Measurements from ENCODE around the gene TNNT3. TPM values are rescaled to one million over a fixed set of nuclear protein-coding genes. Genes with fewer than 3 reads are reported as not detected.

Gene TNNT3
- total RNA-seq, 3 donors from 2014 or later: 0.72 to 2.7 TPM; not detected in 1

DNA sequence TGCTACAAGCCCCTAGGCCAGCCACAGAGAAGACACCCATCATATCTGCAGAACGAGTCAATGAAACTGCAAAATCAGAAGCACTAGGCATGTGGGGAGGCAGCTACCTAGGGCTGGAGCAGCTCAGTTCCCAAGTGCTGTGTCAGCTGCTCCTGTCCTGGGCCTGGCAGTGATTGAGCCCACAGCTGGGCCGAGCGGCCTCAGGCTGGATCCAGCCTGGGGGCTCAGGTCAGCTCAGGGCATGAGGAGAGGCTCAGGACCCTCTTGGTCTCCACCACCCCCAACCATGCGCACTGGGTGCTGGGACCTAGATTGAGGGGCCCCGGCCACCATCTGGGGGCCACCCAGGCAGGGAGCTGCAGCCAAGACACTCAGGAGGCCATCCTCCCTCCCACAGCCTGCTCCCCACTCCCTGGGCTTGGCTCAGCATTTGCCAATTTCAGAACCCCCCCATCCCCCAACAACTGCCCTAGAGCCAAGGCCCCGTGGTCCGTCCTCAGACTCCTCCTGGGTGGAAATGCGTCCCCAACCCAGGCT lies 2.4 kb upstream of the TNNT3 start:
- H3K9me3 ChIP-seq: no peaks in the 10 kb centered on the region
- peak; percentile 25 for ATAC-seq
- DNase-seq: no peak
- no peaks in the 10 kb centered on the region for H3K4me1 ChIP-seq (ENCODE audit: low read depth)
- no peak overlapping the region for H3K4me3 ChIP-seq
- intact Hi-C loops (cut with DNase I, micrococcal nuclease): loop anchor here (1.0 to 2.0 kb wide), 2 partner anchors 24 kb away; no protein-coding TSS in a partner anchor
- H3K36me3 ChIP-seq (ENCODE audit: low read depth): no peaks in the 10 kb centered on the region
- TF ChIP-seq, protein P1, sequence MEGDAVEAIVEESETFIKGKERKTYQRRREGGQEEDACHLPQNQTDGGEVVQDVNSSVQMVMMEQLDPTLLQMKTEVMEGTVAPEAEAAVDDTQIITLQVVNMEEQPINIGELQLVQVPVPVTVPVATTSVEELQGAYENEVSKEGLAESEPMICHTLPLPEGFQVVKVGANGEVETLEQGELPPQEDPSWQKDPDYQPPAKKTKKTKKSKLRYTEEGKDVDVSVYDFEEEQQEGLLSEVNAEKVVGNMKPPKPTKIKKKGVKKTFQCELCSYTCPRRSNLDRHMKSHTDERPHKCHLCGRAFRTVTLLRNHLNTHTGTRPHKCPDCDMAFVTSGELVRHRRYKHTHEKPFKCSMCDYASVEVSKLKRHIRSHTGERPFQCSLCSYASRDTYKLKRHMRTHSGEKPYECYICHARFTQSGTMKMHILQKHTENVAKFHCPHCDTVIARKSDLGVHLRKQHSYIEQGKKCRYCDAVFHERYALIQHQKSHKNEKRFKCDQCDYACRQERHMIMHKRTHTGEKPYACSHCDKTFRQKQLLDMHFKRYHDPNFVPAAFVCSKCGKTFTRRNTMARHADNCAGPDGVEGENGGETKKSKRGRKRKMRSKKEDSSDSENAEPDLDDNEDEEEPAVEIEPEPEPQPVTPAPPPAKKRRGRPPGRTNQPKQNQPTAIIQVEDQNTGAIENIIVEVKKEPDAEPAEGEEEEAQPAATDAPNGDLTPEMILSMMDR (IDR thresholded peaks at IDR 0.05): no peak

DNA sequence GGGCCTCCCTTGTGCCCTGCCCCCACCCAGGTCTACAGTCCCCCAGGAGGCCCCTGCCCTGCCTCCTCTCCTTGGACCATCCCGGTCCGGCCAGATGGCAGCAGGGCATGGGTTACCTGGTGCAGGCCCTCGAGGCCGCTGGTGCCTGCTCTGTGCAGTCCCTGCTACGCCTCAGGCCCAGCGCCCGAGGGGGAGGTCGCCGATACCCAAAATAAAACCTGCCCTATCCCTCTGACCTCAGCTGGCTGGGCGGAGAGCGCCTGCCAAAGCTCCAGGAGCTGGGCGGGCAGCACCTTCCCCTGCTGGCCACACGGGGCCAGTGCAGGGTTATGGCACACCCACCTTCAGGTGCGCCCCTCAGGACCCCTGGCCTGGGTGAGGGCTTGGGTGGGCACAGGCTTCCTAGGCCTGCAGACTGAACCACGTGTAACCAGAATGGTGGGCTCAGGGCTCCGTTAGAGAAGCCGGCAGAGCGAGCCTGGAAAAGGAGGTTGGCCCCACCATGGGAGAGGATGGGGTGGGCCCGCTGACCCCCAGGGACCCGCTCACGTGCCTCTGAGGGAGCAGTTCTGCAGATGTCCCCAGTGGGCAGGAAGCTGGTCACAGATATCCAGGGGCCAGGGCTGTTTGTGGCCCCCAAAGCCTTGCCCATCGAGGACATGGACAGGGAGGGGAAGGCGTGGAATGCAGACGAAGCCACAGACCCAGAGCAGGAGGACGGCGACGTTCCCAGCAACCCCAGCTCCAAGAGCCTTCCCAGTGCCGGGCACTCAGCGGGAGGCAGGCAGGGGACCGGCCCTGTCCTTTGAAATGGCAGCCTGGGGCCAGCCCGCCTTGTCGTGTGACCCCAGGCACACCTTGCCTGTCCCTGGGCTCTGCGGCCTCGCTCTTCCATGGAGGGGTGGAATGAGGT lies 1.7 kb upstream of the TNNT3 start:
- Histone ChIP-seq H3K4me3 (no peak overlapping the region), H3K36me3 (ENCODE audit: low read depth) (no peaks in the 10 kb centered on the region), H3K9me3 (no peaks in the 10 kb centered on the region), H3K4me1 (ENCODE audit: low read depth) (no peaks in the 10 kb centered on the region)
- ATAC-seq (peak; percentile 42), DNase-seq (peak in 1 of 3 donors; percentile 51)
- intact Hi-C loops (cut with DNase I, micrococcal nuclease): loop anchor here in 1 of 2 donors (2.0 kb wide), 1 partner anchor 25 kb away; no protein-coding TSS in a partner anchor
- TF ChIP-seq, protein P1 (IDR thresholded peaks at IDR 0.05): peak; percentile 20

DNA sequence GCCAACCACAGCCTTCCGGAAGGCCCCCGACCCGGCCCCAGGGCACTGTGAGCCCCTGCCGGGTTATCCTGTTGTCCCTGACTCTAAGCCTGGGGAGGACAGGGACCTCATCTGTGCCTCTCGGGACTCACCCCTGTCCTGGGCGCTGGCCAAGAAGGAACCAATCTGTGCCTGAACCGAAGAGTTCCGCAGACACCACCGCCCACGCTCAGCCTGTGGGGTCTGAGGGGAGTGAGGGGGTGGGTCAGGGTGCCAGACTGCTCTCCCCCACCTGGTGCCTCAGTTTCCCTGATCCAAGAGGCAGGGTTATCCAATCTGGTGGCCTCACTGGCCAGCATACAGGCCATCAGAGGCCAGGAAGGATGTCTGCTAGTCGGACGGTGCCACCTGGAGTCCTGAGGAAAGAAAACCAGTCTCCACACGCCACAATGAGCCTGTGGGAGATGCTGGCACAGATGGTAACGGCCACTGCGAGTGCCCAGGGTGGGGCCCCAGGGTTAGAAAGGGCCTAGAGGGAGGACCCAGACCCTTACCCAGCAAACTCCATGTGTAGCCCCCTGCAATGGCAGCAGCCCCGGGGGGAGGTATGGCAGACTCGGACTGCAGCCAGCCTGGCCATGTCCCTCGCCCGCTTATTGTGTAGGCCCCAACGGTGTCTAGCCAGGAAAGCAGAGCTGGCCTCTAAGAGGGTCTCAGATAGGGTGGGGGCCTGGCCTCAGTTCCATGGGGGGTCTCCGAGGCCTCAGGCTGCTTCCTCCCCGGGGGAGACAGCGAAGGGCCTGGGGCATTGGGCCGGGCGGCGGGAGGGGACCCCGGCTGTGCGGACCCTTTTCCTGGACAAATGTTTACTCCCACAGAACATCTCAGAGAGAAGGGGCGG lies 827 bp upstream of the TNNT3 start:
- H3K4me3 ChIP-seq: no peak overlapping the region
- H3K9me3 ChIP-seq: no peaks in the 10 kb centered on the region
- TF ChIP-seq, protein P1 (IDR thresholded peaks at IDR 0.05): no peak
- DNase-seq: no peak
- H3K4me1 ChIP-seq (ENCODE audit: low read depth): no peaks in the 10 kb centered on the region
- no peak for ATAC-seq
- intact Hi-C loops (cut with DNase I, micrococcal nuclease): no loop called here
- no peaks in the 10 kb centered on the region for H3K36me3 ChIP-seq (ENCODE audit: low read depth)

DNA sequence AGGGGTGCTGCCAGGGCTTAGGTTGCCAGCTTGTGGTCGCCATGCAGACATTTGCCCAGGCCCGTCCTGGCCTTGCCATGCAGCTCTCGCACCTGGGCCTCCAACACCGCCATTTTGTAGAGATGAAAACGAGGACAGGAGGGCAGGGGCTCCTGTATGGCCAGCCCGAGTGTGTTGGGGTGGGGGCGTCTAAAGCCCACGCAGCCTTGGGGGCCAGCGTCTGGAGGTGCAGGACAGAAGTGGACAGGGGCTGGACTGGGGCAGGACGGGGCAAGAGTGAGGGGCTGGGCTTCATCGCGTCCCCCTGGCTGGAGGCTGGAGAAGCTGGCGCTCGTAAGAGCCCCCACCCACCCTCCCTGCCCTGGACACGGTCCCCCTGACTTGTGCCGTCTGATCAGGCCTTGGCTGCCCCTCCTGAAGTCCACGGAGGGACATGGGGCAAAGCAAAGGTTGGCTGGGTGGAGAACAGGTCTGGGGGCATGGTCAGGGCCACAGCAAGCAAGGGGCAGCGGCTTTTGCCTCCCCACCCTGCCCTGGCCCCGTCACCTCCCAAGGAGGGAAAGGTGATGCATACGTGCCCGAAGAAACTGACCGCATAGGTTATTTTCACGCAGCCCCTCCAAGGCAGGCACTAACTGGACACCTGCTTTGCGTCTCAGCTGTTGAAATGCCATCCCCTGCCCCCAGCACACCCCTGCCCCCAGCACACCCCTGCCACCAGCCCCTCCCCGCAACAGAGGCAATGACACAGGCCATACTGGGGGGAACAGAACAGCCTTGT lies 815 bp downstream of the TNNT3 start:
- no peaks in the 10 kb centered on the region for H3K36me3 ChIP-seq (ENCODE audit: low read depth)
- TF ChIP-seq, protein P1 (IDR thresholded peaks at IDR 0.05): no peak
- no peaks in the 10 kb centered on the region for H3K9me3 ChIP-seq
- DNase-seq (no peak), ATAC-seq (no peak)
- no peaks in the 10 kb centered on the region for H3K4me1 ChIP-seq (ENCODE audit: low read depth)
- no peak overlapping the region for H3K4me3 ChIP-seq
- intact Hi-C loops (cut with DNase I, micrococcal nuclease): no loop called here
